GM18868 (cell line): ENCODE results near the gene POU6F2.
"Not testable (repeated sequence)": the region's sequence is repeated elsewhere in the genome, so short reads cannot be mapped to it uniquely, and the experiment has no call there.

Source experiments
- ATAC-seq: cut with Tn5 transposase; IDR thresholded peaks from one replicate; pipeline ENCODE4 v1.9.1; 2021; ENCODE audit warnings: mild to moderate bottlenecking, moderate library complexity; ENCODE audit not compliant: unreplicated experiment

Gene POU6F2

DNA sequence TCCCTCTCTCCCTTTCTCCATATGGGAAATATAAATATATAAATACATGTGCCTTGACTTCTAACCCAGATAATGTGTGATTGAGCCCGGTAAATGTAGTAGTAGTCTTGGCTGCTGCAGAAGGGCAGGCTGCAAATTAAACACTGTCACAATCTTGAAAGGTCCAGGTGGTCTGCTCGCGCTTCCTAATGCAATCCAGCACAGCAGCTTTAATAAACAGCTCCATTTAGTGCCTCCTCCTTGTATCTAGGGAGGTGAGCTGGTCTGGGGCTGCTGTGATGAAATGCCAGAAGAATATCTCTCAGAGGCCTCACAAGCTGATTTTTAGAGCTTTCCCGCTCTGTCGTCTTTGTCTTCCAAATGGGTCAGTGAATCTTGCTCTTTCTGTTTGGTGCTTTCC is 782 bp downstream of the POU6F2 start:
- no peak for ATAC-seq

DNA sequence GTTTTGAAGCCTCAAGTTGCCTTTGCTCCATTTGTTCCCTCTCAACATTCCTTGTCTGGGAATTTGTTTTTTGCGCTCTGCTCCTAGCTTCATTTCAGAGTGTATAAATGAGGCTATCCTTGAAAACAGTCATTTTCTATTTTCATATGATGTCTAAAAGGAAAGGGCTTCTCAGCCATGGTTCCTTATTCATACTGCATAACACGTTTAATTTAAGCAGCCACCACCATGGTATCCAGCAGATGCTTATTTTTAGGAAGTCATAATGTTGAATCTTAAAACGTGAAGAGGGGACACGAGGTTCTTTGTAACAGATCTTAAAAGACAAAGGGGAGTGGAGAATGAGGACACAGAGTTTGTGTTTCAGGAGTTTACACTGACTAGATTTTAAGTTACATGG is 14.5 kb downstream of the POU6F2 start:
- no peak for ATAC-seq

DNA sequence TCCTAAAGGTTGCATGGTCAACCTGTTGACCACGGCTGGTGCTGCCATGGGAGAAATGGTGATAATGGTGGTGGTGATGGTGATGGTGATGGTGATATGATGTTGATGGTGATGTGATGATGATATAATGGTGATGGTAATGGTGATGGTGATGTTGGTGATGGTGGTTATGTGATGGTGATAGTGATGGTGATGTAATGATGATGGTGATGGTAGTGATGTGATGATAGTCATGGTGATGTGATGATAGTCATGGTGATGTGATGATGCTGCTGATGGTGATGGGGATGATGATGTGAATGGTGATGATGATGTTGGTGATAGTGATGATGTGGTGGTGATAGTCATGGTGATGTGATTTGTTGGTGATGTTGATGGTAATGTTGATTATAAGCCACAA is 23.9 kb downstream of the POU6F2 start:
- no peak for ATAC-seq

DNA sequence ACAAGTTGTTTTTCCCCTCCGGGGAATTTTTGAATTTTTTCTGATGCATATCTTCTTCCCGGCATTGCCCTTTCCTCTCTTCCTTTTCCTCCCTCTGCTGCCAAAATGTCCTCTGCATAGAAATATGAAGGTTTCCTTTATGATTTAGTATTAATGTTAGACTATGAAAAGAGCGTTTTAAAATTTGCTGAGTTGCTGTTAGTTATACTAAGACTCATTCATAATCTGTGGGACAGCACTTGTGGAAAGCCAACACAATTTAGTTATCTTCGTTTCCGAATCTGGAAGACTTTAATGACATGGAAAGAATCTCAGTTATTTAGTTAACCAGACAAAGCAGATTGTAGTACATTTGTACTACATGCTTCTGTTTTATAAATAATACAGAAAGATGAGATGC is 25.0 kb downstream of the POU6F2 start:
- no peak for ATAC-seq

DNA sequence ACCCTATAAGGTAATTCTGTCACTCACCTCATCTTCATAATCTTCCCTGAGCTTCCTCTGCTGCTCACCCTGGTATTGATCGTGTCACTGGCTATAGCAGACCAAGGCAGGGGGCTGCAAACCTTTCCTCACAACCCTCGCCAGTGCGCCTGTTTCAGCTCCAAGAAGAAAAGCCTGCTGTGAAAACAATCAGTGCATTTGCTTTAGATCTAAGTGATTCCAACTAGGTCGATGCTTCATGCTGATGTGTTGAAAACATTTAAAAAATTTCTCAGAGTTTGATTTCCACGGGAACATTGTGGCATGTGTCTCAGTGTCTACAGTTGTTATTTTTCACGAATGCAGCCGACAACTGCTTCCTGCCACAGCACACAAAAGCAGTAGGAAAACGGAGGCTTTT is 27.3 kb downstream of the POU6F2 start:
- no peak for ATAC-seq

DNA sequence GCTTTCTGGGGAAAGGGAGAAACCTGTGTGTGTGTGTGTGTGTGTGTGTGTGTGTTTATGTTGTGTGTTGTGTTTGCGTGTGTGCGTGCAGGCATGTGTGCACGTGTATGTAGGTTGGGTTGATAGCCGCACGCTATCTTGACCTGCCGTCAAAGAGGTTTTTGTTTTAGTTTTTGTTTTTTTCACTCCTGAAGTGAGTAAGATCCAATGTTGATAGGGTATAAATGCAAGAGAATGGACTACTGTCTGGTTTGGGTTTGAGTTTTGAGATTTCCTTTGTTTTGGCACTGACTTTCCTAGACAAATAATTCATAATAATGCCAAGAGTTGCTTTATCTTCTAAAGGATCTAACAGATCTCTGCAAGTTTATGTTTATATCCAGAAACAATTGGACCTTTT is 27.8 kb downstream of the POU6F2 start:
- no peak for ATAC-seq

DNA sequence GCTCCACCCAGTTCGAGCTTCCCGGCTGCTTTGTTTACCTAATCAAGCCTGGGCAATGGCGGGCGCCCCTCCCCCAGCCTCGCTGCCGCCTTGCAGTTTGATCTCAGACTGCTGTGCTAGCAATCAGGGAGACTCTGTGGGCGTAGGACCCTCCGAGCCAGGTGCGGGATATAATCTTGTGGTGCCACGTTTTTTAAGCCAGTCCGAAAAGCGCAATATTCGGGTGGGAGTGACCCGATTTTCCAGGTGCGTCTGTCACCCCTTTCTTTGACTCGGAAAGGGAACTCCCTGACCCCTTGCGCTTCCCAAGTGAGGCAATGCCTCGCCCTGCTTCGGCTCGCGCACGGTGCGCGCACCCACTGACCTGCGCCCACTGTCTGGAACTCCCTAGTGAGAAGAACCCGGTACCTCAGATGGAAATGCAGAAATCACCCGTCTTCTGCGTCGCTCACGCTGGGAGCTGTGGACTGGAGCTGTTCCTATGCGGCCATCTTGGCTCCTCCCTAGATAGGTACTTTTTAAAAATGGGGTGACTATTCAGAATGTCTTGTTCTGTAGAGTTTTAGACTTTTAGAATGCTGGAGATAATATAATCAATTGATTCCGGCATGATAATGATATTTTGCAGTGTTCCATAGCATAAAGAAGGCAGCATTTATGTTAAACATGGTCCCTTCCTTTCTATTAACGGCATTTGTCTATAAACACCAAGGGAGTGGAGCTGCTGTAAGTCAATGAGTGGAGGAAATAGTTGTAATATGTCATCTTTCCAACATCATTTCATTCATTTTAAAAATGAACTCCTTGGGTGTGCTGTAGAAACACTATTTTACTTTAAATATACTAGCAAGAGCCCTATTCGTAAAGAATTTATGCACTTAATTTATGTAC is 35.6 kb downstream of the POU6F2 start:
- not testable (repeated sequence) for ATAC-seq

DNA sequence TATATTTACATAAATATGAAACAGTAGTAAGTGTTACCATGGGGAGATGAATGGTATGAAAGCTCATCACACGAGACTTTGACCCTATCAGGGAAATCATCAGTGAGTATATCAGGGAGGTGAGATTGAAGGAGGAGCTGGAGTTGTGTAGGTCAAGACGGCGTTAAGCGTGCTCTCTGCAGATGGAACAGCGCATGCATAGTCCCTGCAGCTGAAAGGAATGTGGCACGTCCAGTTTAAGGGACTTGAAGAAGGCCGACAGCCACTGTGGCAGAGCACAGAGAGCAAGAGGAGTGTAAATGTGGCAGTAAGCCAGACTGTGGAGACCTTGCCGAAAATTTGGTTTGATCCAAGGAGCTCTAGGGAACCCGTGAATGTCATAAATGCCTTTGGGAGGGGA is 38.9 kb downstream of the POU6F2 start:
- no peak for ATAC-seq

DNA sequence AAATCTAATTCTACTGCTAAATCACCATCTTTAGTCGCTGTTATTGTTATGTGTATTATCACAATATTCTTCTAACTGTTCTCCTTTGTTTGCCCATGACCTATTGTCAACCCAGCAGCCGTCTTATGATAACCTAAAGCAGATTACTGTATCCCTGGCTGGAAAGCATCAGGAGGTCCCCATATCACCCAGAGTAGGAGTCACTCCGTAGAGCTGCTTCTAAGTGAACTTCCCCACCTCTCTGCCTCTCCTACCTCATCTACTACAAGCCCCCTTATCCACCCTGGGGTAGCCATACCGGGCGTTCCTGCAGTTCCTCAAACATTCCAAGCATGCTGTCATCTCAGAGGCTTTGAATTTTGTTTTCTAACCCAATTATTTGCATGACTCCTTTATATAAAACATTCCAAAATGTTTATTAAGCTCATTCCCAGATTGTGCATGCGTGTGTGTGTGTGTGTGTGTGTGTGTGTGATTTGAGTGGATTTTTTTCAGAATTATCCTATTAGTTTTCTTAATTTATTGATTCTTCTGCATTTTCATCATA is 39.7 kb downstream of the POU6F2 start:
- ATAC-seq, result no peak

DNA sequence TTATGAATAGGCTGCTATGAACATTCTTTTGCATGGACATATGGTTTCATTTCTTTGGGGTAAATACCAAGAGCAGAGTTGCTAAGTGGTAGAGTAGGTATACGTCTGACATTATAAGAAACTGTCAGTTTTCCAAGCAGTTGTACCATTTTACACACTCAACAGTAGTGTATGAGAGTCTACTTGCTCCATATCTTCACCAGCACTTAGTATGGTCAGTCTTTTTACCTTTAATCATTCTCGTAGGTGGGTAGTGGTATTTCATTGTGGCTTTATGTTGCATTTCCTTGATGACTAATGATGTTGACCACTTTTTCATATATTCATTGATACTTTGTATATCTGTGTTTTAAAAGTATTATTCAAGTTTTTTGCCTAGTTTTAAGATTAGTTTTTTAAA is 45.1 kb downstream of the POU6F2 start:
- ATAC-seq, result no peak

DNA sequence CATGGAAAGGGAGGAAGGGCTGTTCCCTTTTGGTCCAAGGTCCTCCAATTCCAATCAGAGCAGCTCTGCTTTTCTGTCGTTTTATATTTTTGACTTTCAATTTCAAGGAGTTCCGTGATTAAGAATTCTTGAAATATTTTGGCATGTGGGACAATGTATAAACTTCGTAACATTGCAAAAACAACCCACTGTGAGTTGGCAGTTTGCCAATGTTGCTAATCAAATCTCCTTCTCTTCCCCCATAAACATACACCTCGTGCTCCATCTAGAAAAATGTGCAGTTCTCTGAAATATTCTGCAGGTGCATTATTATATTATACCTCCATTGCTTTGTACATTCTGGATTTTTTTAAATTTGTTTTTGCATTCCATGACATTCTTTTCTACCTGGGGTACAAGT is 49.8 kb downstream of the POU6F2 start:
- no peak for ATAC-seq

DNA sequence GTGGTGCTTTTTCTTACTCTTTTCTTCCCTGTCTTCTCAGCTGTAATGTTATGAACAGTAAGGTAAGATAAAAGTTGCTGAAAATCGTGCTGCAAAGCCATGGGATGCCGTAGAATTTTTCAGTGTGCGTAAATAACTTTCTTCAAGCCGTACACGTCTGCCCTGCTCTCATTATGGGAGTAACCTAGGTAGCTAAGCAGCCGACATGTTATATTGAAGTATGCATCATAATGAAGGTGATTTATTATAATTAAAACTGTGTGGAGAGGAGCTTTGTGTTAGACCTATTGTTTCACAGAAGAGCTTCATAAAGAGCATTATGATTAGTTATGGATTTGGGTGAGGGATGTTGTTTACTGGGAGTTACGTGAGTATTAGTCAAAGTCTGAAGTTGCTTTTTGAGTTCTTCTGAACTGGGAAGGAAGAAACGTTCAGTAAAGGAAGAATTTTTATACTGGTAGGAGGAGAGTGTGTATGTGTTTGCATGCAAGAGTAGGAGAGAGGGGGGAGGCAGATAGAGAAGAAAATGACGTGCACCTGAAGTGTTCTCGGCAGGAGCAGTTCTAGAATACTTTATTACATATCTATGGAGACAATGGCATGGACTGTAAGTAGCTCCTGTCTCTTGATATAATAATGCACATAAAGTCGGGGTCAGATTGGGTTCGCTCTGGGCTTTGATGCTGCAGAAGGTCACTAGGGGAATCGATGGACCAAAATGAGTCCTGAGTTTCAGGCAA is 56.3 kb downstream of the POU6F2 start:
- ATAC-seq, result no peak

DNA sequence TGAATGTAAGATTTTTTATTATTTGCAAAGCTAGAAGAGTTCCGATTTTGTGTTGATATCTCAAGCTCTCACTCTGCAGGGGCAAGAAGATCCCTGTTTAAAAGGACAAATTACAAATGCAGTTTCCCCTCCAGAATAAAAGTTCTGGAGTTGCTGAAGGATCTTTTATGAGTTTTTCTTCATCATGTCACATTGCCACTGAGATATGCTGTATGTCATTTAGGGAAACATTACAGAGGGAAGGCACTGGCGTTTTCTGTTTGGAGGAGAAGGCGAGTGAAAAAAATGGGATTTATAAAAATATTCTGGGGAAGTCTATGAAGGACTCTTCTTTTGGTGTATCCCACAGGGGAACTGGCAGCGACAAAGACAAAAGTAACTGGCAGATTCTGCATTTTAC is 57.4 kb downstream of the POU6F2 start:
- ATAC-seq, result no peak

DNA sequence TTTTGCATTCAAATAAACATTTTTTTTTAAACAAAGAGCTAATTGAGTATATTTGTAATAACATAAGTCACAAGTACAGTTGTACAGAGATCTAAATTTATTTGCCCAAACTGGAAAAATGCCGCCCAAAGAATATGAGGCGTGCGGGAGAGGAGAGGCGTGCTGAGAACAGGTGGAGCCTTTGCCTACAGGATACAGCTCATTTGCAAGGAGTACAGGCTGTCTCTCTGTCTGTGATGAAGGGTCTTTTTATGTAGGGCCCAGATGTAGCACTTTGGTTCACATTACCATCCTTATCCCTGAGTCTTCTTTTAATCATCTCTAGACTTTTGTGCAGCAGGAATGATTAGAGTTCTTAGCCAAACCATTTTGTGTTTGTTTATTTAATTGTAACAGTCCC is 58.2 kb downstream of the POU6F2 start:
- no peak for ATAC-seq

DNA sequence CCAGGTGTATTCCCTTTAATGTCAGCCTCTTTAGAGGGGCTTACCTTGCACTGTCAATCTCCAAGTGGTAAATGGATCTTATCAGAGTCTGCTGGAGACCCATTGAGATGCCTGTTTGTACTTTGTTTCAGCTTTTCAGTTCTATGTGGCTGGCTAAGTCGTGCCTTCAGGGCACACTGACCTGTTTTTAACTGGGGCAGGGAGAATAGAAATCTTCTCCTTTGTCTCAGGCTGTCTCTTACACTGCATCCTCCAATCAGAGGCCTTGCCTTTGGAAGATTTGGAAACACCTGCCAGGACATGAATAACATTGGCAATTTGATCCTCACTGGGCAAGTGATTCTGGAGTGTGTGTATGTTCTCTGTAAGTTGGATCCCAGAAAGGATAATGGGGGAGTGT is 65.0 kb downstream of the POU6F2 start:
- ATAC-seq, result no peak

DNA sequence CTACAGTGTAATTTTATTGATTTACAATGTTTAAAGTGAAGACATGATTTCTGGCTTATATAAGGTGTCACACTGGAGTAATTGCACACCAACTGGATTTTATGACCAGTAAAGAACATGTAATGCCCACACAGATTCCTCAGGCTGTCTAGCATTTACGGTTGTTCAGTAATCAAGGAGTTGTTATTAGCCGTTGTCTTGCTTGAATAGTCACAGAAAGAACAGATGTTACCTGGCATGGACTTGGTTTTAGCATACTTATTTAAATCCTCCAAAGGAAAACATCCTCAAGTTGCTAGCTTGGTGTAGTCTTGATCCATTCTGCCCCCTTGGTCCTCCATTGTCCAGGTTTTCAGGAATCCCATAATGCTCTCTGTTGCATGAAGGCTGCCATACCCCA is 65.8 kb downstream of the POU6F2 start:
- ATAC-seq, result no peak

DNA sequence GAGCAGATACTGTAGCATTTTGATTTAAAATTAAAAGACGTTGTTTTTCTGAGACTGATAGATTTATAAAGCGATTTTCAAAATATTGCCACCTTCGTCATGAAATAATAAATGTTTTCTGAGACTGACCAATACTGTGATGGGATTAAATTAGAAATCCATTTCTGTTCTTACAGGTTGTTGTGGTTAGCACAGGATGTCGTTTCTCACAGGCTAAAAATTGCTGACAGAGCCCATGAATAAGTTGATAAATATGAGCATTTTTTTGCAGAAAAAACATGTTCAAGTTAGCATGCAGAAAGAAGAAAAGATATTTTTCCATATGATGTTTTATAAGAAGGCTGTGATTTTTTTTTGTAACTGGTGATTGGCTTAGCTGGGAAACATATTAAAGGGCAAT is 66.8 kb downstream of the POU6F2 start:
- no peak for ATAC-seq

DNA sequence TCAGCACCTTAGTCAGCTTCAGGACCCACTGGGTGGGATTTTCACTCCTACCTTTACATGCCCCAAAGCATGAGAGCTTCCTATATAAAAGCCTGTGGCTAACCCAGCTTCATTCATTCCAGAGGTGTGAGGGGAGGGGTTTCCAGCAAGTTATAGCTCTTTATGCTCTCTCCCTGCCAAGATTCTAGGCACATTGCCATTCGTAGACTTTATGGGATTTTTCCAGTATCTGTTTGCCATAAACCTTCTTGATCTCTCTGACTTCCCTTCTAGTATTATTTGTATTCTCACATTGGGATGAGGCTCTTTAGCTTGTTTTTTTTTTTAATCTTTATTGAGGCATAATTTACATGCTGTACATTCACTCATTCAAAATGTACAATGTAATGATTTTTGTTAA is 67.5 kb downstream of the POU6F2 start:
- no peak for ATAC-seq

DNA sequence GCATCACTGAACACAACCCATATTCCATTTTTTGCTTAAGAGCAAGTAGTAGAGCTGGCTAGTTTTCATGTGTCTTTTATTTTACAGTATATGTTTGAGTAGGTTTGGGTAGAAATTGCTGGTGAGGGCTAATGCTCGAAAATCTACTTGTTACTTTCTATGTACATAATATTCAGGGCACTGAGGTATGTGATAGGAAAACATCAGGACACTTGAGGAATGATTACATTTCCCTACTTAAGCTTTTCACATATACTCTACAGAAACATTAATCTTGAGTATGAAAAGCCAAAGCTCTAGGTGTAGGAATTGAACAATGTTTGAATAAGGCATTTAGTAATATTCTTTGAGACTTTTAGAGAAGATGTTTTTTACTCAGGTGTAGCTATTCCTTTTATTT is 73.6 kb downstream of the POU6F2 start:
- ATAC-seq, result no peak

DNA sequence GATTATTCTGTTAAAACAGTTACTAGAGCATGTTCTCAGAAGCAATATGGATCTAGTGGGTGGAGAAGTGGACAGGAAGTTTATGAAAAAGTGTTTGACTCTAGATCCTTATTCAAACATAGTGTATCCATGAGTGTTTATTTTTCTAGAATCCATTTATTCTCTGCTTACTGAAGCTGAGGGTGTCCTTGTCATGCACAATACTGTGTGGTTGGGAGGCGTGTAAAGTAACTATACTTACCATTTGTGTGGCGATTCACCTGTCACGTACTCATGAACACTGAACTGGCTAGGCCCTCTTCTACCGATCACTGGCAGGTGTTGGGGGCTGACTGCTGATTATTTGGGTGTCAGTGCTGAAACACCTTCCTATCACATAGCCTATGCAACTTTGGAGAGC is 74.0 kb downstream of the POU6F2 start:
- no peak for ATAC-seq

DNA sequence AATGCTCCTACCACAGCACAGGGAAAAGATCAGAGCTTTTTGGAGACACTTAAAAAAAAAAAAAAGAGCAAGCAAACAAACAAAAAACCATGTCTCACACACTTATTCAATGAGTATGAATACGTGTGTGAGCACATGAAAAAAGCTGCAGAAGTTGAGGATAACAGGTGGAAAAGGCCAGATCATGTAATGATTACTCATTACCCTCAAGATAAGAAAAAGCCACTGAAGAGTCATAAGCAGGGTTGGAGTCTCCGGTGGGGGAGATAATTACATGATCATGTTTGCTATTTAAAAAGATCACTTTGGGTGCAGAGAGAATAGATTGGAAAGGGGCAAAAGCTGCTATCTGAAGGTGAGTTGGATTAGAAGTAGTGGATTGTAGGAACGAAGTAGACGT is 77.0 kb downstream of the POU6F2 start:
- no peak for ATAC-seq

DNA sequence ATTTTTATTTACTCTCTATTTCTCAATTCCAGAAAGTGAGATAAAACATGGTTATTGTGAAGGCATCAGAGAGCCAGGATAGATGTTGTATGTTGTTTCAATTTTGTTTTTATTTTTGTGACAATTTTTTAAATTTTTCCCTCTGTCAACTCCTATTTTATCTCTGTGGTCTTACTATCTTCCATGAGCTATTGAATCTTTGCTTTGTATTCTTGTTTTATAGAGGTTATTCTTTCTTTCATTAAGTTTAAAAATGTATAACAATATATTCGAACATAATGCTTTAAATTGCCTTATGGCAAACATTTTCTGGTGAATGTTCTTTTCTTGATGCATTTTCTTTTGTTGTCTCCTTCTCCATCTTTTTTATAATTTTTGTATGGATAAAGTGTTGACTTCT is 78.4 kb downstream of the POU6F2 start:
- no peak for ATAC-seq
